H9 (cell line): Measurements from ENCODE around the gene CALML5. TPM values are rescaled to one million over a fixed set of nuclear protein-coding genes. Genes with fewer than 3 reads are reported as not detected.

Source experiments
- DNase-seq: peaks from one replicate; pipeline ENCODE4 v3.0.0-alpha.2; 2017
- H2AFZ ChIP-seq: one replicate; pipeline ENCODE4 v1.6.1; 2013; ENCODE audit warnings: mild to moderate bottlenecking, low read length, control low read depth, moderate library complexity
- H2AK5ac ChIP-seq: 2 replicates; pipeline ENCODE4 v1.6.1; 2013; ENCODE audit warnings: low read length, control low read depth, mixed read lengths; ENCODE audit not compliant: insufficient read length
- H2BK120ac ChIP-seq: one replicate; pipeline ENCODE4 v1.6.1; 2013; ENCODE audit warnings: low read depth, mild to moderate bottlenecking, low read length, control low read depth, inconsistent platforms; ENCODE audit not compliant: poor library complexity, severe bottlenecking
- H2BK12ac ChIP-seq: 2 replicates; pipeline ENCODE4 v1.6.1; 2013; ENCODE audit warnings: low read length, control low read depth, mixed read lengths, low read depth; ENCODE audit not compliant: insufficient read length
- H2BK15ac ChIP-seq: 2 replicates; pipeline ENCODE4 v1.6.1; 2013; ENCODE audit warnings: low read depth, low read length, control low read depth
- H2BK20ac ChIP-seq: one replicate; pipeline ENCODE4 v1.6.1; 2013; ENCODE audit warnings: low read depth, mild to moderate bottlenecking, low read length, control low read depth, inconsistent platforms; ENCODE audit not compliant: poor library complexity, severe bottlenecking
- H2BK5ac ChIP-seq: 2 replicates; pipeline ENCODE4 v1.6.1; 2013; ENCODE audit warnings: low read length, control low read depth, mixed read lengths; ENCODE audit not compliant: insufficient read length
- H3K14ac ChIP-seq: 2 replicates; pipeline ENCODE4 v1.6.1; 2013; ENCODE audit warnings: low read length, control low read depth; ENCODE audit not compliant: insufficient read depth
- H3K18ac ChIP-seq: 2 replicates; pipeline ENCODE4 v1.6.1; 2013; ENCODE audit warnings: low read depth, mild to moderate bottlenecking, mixed read lengths, low read length, control low read depth; ENCODE audit not compliant: insufficient read length
- H3K23ac ChIP-seq: 2 replicates; pipeline ENCODE4 v1.6.1; 2013; ENCODE audit warnings: low read length, control low read depth, mixed read lengths, low read depth; ENCODE audit not compliant: insufficient read length
- H3K23me2 ChIP-seq: 2 replicates; pipeline ENCODE4 v1.6.1; 2013; ENCODE audit warnings: low read depth, mild to moderate bottlenecking, mixed read lengths, low read length, control low read depth; ENCODE audit not compliant: insufficient read length, poor library complexity, severe bottlenecking
- H3K27ac ChIP-seq: 2 replicates; pipeline ENCODE4 v1.5.1; 2013; ENCODE audit warnings: low read length, control low read depth, mixed read lengths, low read depth; ENCODE audit not compliant: insufficient read length
- H3K27me3 ChIP-seq: 2 replicates; pipeline ENCODE4 v1.6.1; 2013; ENCODE audit warnings: low read length, control low read depth, inconsistent platforms; ENCODE audit not compliant: insufficient read depth
- H3K4ac ChIP-seq: 2 replicates; pipeline ENCODE4 v1.6.1; 2013; ENCODE audit warnings: low read depth, mild to moderate bottlenecking, control low read depth, inconsistent platforms, low read length, moderate library complexity
- H3K4me1 ChIP-seq: 2 replicates; pipeline ENCODE4 v1.6.1; 2013; ENCODE audit warnings: low read length, control low read depth, inconsistent platforms; ENCODE audit not compliant: insufficient read depth
- H3K4me2 ChIP-seq: 2 replicates; pipeline ENCODE4 v1.6.1; 2013; ENCODE audit warnings: low read length, control low read depth, mixed read lengths; ENCODE audit not compliant: insufficient read length, insufficient read depth
- H3K56ac ChIP-seq: 2 replicates; pipeline ENCODE4 v1.6.1; 2013; ENCODE audit warnings: low read depth, mild to moderate bottlenecking, mixed read lengths, low read length, control low read depth; ENCODE audit not compliant: insufficient read length
- H3K79me1 ChIP-seq: 2 replicates; pipeline ENCODE4 v1.6.1; 2013; ENCODE audit warnings: low read depth, mild to moderate bottlenecking, moderate library complexity, low read length, control low read depth, inconsistent platforms; ENCODE audit not compliant: insufficient read depth, poor library complexity, severe bottlenecking
- H3K79me2 ChIP-seq: 2 replicates; pipeline ENCODE4 v1.6.1; 2013; ENCODE audit warnings: low read length, control low read depth, inconsistent platforms; ENCODE audit not compliant: insufficient read depth
- H3K9ac ChIP-seq: 2 replicates; pipeline ENCODE4 v1.6.1; 2013; ENCODE audit warnings: low read length, control low read depth, mixed read lengths; ENCODE audit not compliant: insufficient read length; ENCODE audit errors: extremely low read depth
- H3K9me3 ChIP-seq: one replicate; pipeline ENCODE4 v1.6.1; 2013; ENCODE audit warnings: low read depth, low read length, inconsistent platforms; ENCODE audit not compliant: control insufficient read depth
- H3T11ph ChIP-seq: one replicate; pipeline ENCODE4 v1.6.1; 2013; ENCODE audit warnings: mild to moderate bottlenecking, low read length, control low read depth, inconsistent platforms
- H4K20me1 ChIP-seq: one replicate; pipeline ENCODE4 v1.6.1; 2013; ENCODE audit not compliant: control insufficient read depth, insufficient read length, insufficient read depth
- H4K5ac ChIP-seq: 2 replicates; pipeline ENCODE4 v1.6.1; 2013; ENCODE audit warnings: low read depth, mild to moderate bottlenecking, mixed read lengths, low read length, control low read depth; ENCODE audit not compliant: insufficient read length
- H4K8ac ChIP-seq: replicated peaks from 2 replicates; pipeline ENCODE4 v1.6.1; 2013; ENCODE audit warnings: low read length, control low read depth, mixed read lengths, low read depth; ENCODE audit not compliant: insufficient read length
- H4K91ac ChIP-seq: 2 replicates; pipeline ENCODE4 v1.6.1; 2013; ENCODE audit warnings: low read depth, mild to moderate bottlenecking, moderate library complexity, mixed read lengths, low read length, control low read depth; ENCODE audit not compliant: insufficient read length
- H3K27ac Mint-ChIP-seq, 3 experiments: 2 replicates in 2 of 3; 3 replicates in 1 of 3; pipeline ENCODE4 v1.8.0; 2020 to 2021; ENCODE audit warnings: mixed read lengths in 3 of 3, mild to moderate bottlenecking in 1 of 3, moderate library complexity in 1 of 3
- H3K27me3 Mint-ChIP-seq: 2 replicates; pipeline ENCODE4 v1.8.0; 2021; ENCODE audit warnings: low read depth, mild to moderate bottlenecking, moderate library complexity, mixed read lengths
- H3K36me3 Mint-ChIP-seq, 3 experiments: 2 replicates in 2 of 3; 3 replicates in 1 of 3; pipeline ENCODE4 v1.8.0; 2020 to 2021; ENCODE audit warnings: low read depth in 3 of 3, mixed read lengths in 3 of 3; ENCODE audit not compliant: insufficient read depth in 1 of 3
- H3K4me1 Mint-ChIP-seq, 2 experiments: 2 replicates each; pipeline ENCODE4 v1.8.0; 2020; ENCODE audit warnings: mixed read lengths in 2 of 2
- H3K4me3 Mint-ChIP-seq, 2 experiments: 2 replicates in 1 of 2; 3 replicates in 1 of 2; pipeline ENCODE4 v1.8.0; 2020 to 2021; ENCODE audit warnings: mild to moderate bottlenecking in 2 of 2, mixed read lengths in 2 of 2, moderate library complexity in 1 of 2
- H3K9me3 Mint-ChIP-seq, 2 experiments: 2 replicates in 1 of 2; 3 replicates in 1 of 2; pipeline ENCODE4 v1.8.0; 2020; ENCODE audit warnings: mild to moderate bottlenecking in 2 of 2, mixed read lengths in 2 of 2, moderate library complexity in 1 of 2
- WGBS: extraction: QIAGEN DNeasy Blood & Tissue Kit; methylation state at CpG from one replicate; pipeline ENCODE4 v1.1.7; 2013; ENCODE audit warnings: missing lambda C conversion rate, low lambda C conversion rate, mixed read lengths; ENCODE audit not compliant: insufficient read length; ENCODE audit errors: extremely low coverage; 5-methylcytosine and 5-hydroxymethylcytosine counted together
- total RNA-seq: library from RNA; stranded (reverse); gene quantifications from 2 replicates; pipeline ENCODE4 v1.2.1, GENCODE V29; 2021
- TF ChIP-seq, protein P1 (sequence below): fragments of 200-600 bp; sonication (generic); conservative IDR thresholded peaks from 3 replicates; pipeline ENCODE4 v1.8.0; 2021; ENCODE audit warnings: antibody characterized with exemption, mild to moderate bottlenecking

CALML5 gene
- total RNA-seq, 1 experiment from 2014 or later: not detected

GRCh38 chr10:5547931-5548660 is 48.7 kb upstream of the CALML5 start:
- H2BK12ac ChIP-seq: no peak overlapping the region
- H3T11ph ChIP-seq: no peak overlapping the region
- no peaks in the 10 kb centered on the region for H3K27me3 ChIP-seq
- H3K14ac ChIP-seq: no peak overlapping the region
- no peak overlapping the region for H4K8ac ChIP-seq
- no peaks in the 10 kb centered on the region for H3K79me1 ChIP-seq
- no peak overlapping the region for H3K4ac ChIP-seq
- no peak overlapping the region for H2BK120ac ChIP-seq
- H2AK5ac ChIP-seq: no peak overlapping the region
- no peak overlapping the region for H2AFZ ChIP-seq
- no peak overlapping the region for H4K91ac ChIP-seq
- H3K9me3 ChIP-seq: no peaks in the 10 kb centered on the region
- H3K18ac ChIP-seq: no peak overlapping the region
- TF ChIP-seq, protein P1, sequence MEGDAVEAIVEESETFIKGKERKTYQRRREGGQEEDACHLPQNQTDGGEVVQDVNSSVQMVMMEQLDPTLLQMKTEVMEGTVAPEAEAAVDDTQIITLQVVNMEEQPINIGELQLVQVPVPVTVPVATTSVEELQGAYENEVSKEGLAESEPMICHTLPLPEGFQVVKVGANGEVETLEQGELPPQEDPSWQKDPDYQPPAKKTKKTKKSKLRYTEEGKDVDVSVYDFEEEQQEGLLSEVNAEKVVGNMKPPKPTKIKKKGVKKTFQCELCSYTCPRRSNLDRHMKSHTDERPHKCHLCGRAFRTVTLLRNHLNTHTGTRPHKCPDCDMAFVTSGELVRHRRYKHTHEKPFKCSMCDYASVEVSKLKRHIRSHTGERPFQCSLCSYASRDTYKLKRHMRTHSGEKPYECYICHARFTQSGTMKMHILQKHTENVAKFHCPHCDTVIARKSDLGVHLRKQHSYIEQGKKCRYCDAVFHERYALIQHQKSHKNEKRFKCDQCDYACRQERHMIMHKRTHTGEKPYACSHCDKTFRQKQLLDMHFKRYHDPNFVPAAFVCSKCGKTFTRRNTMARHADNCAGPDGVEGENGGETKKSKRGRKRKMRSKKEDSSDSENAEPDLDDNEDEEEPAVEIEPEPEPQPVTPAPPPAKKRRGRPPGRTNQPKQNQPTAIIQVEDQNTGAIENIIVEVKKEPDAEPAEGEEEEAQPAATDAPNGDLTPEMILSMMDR: no peak
- peaks cover 0 to 5% (median 2%) of the 10 kb centered on the region in 3 experiments; a peak in 3 of 7 replicates for H3K36me3 Mint-ChIP-seq
- no peak overlapping the region for H3K27ac Mint-ChIP-seq
- no CpG with 5 or more reads among the region's 16 CpGs for WGBS
- H3K9ac ChIP-seq: no peak overlapping the region
- H3K79me2 ChIP-seq: no peaks in the 10 kb centered on the region
- DNase-seq: no peak
- H3K23ac ChIP-seq: no peak overlapping the region
- H3K27me3 Mint-ChIP-seq: no peaks in the 10 kb centered on the region; the same call in 1 of the 2 replicates
- H3K9me3 Mint-ChIP-seq: peaks cover 7% of the 10 kb centered on the region in 2 experiments
- no peaks in the 10 kb centered on the region for H3K4me1 Mint-ChIP-seq
- no peaks in the 10 kb centered on the region for H3K4me1 ChIP-seq
- no peak overlapping the region for H3K4me2 ChIP-seq
- no peak overlapping the region for H3K4me3 Mint-ChIP-seq
- H2BK15ac ChIP-seq: no peak overlapping the region
- H4K20me1 ChIP-seq: no peaks in the 10 kb centered on the region
- H2BK5ac ChIP-seq: no peak overlapping the region
- no peak overlapping the region for H3K56ac ChIP-seq
- H3K23me2 ChIP-seq: no peaks in the 10 kb centered on the region
- H3K27ac ChIP-seq: no peak overlapping the region
- no peak overlapping the region for H2BK20ac ChIP-seq
- H4K5ac ChIP-seq: no peak overlapping the region
